OCI-M1 (cell line): ENCODE data around the gene IL34.

Experiments
- DNase-seq: peaks from one replicate; lab custom pipeline; 2025; lab: John Stamatoyannopoulos, UW

IL34 gene

DNA sequence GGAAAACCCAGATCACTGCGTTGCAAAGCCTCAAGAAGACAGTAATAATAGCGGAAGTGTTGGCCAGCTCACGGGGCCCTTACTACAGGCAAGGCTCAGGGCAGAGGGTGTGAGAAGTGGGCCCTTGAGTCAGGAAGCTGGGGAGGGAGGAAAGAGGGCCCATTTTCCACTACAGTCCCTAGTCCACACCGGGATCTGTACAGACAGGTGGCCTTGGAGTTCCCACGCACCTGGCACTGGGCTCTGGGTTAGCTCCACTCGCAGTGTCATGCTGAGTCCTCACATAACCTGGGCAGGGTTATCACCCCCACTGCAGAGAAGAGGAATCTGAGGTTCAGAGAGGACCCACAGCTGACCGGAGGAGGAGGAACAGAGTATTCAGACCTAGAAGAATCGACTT, 56.3 kb downstream of the IL34 start:
- no peak for DNase-seq

DNA sequence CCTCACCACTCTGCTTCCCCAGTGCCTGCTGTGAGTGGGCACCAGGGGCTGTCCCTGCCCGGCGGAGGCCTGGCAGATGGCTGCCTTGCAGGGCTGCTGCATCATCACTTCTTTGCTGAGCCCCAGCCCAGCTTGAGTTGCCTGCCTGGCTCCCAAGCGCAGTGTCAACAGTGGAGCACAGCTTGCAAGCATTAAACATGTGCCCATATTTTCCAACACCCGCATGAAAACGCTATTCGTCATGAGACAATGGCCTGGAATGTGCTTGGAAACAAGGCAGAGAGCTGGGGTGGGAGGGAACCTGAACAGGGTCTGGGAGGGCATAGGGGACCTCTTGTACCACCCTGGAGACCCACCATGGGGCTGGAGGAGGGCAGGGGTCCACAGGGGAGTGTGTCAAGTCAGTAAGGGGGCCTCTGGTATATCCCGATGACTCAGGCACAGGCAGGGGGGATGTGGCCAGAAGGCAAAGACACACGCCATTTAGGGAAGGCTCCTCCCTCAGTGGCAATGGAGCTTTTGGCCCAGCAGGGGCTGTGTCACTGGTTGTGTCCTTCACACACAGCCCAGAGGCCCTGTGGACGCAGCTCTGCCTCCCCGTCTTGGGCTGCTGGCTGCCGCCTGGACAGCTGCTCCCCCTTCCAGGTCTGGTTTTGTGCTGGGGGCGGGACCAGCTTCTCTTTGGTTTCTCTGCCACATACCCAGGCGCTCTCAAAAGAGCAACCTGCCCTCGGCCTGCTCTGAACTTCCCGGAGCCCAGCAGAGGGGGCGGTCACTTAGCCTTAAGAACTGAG, 56.9 kb downstream of the IL34 start:
- DNase-seq, result no peak

DNA sequence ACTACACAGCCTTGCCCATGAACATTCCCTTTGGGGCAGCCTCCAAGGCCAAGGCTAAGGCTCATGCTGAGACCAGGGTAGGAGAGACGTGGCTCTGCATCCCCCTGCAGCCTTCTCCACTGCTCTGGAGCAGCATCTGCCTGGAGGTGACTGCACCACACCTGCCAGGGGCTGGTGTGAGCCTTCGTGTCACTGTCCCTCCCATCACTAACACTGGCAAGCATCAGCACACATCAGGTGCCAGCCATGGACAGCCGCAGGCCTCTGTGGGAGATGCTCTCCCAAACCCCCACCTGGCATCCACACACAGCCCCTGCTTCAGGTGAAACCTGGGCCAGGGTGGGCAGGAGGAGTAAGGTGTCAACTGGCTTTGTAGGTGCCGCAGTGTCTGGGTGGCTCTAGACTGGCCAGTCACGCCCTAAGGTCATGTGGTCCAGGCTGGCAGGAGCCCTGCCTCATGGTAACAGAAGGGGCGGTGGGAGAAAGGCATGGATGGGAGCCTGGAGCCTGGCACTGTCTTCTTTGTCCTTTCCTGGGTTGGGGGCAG, 57.5 kb downstream of the IL34 start:
- no peak for DNase-seq

DNA sequence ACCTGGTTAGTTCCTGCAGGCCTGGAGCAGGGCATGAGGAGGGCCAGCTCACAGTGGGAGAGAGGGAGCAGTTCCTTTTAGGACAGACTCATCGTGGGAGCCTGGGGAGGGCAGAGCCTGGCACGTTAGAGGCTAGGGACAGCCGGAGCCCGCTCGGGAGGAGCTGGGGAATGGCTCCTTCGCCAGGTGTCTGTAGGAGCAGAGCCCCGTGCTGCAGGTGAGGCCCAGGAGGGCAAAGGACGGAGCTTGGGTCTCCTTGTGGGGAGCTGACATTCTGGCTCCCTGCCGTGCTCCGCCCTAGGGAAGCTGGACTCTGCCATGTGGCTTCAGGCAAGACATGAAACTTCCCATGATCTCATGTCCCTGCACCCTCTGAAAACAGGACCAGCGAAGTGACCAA, 58.2 kb downstream of the IL34 start:
- DNase-seq, result no peak

DNA sequence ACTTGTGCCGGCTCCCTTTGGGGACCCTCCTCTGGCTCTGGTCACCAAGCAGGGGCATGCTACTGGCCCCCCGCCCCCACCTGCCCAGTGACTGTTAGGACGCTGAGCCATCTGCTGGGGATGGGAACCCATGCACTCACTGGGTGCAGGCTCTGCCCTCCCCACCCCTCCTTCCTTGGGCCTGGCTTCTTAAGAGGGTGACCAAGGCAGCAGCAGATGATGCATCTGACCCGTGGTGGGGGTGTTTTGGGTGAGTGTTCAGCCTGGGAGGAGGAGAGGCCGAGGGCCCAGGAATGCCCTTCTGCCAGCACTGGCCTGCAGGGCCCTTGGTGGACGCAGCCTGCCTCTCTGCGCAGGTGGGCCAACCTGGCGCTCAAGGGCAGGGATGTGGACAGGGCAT, 58.7 kb downstream of the IL34 start:
- no peak for DNase-seq

- DNase-seq, result no peak
Observed at GRCh38 chr16:70706948-70707465, 60.6 kb downstream of the IL34 start.

DNA sequence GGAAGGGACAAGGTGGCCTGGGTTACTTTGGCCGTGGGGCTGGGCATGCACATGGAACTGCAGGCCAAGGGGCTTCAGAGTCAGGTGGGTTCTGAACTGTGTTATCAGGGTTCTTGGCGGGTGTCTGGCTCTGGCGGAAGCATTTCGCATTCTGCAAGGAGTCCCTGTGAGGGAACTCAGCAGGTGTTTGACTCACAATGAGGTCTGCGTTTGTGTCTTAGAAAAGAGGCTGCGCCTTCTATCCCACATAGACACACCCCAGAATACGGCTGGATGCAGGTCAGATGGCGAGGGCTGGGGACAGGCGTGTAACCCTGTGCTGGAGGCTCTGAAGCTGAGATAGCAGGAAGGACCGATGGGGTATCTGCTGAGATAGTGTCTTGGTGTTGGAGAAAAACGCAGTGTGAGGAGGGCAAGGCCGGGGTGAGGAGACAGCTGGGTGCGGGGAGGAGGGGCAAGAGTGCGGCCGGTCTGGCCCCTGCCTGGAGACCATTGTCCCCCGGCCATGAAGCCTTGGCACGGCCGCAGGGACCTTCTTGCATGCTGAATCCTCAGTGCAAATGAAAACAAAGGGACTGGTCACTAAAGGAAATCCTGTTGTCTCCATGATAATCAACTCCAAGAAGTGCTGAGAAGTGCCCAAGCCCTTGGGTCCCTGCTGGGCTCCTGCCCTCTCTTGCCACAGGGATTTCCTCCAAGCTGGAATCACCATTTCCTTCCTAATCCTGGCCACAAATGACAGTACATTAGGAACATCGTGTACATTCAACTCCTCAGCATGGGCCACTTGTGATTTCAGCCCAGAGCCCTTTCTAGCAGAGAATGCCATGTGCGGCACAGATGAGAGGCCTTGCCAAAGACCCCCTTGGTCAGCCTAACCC, 62.2 kb downstream of the IL34 start:
- no peak for DNase-seq

- DNase-seq, result no peak
Observed at GRCh38 chr16:70709457-70709856, 63.1 kb downstream of the IL34 start.

DNA sequence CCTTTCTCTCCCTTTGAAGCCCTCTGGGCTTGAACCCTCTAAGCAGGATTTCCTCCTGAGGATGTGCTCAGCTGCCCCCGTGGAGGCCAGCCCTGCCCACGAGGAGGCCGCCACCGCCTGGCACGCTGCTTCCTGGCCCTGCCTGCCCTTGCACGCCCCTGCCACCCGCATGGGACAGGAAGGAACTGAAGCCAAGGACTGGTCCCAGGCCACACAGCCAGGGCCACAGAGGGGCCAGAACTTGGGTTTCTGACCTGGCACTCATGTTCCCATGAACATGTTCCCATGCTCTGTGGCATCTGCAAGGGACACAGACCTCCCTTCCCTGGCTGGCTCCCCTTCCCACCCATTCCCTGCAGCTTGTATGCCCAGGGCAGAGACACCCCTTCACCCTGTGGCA, 63.6 kb downstream of the IL34 start:
- no peak for DNase-seq
